ENCODE measurements around the gene SND1. TPM values are rescaled to one million over a fixed set of nuclear protein-coding genes. Genes with fewer than 3 reads are reported as not detected.

SND1 gene
- total RNA-seq, 6 experiments from 2014 or later, result 217 to 259 (median 247) TPM

GRCh38 chr7:128022631-128023532, 370.9 kb downstream of the SND1 start:
- peak overlapping the region; percentile 67 for H3K4me3 Mint-ChIP-seq
- H3K27me3 Mint-ChIP-seq (ENCODE audit: insufficient read depth), result peaks cover 2% of the 10 kb centered on the region; the same call in 1 of the 2 replicates
- TF ChIP-seq CTCF (IDR thresholded peaks at IDR 0.05), result no peak
- H3K9me3 Mint-ChIP-seq, result no peaks in the 10 kb centered on the region
- H3K4me1 Mint-ChIP-seq (ENCODE audit: low read depth), result peaks cover 71% of the 10 kb centered on the region
- DNase-seq, result peak; percentile 72
- H3K27ac Mint-ChIP-seq, result peak overlapping the region; percentile 94
- no peaks in the 10 kb centered on the region; the same call in 1 of the 2 replicates for H3K36me3 Mint-ChIP-seq (ENCODE audit: low read depth)

- H3K27me3 Mint-ChIP-seq (ENCODE audit: insufficient read depth), result peaks cover 2% of the 10 kb centered on the region; the same call in 1 of the 2 replicates
- H3K27ac Mint-ChIP-seq, result peak overlapping the region; percentile 94; the same call in 1 of the 2 replicates
- DNase-seq, result no peak
- H3K36me3 Mint-ChIP-seq (ENCODE audit: low read depth), result peaks cover 8% of the 10 kb centered on the region
- no peaks in the 10 kb centered on the region for H3K9me3 Mint-ChIP-seq
- no peak overlapping the region for H3K4me3 Mint-ChIP-seq
- no peak for TF ChIP-seq CTCF (IDR thresholded peaks at IDR 0.05)
- peaks cover 79% of the 10 kb centered on the region for H3K4me1 Mint-ChIP-seq (ENCODE audit: low read depth)
Measured at GRCh38 chr7:128024151-128024550, 372.2 kb downstream of the SND1 start.

- TF ChIP-seq CTCF (IDR thresholded peaks at IDR 0.05), result no peak
- Mint-ChIP-seq H3K27ac (peak overlapping the region; percentile 70), H3K36me3 (ENCODE audit: low read depth) (peaks cover 10% of the 10 kb centered on the region), H3K9me3 (no peaks in the 10 kb centered on the region), H3K27me3 (ENCODE audit: insufficient read depth) (peaks cover 2% of the 10 kb centered on the region; the same call in 1 of the 2 replicates), H3K4me1 (ENCODE audit: low read depth) (peaks cover 78% of the 10 kb centered on the region), H3K4me3 (no peak overlapping the region)
- peak; percentile 62 for DNase-seq
Measured at GRCh38 chr7:128025380-128025779, 373.4 kb downstream of the SND1 start.

- Mint-ChIP-seq H3K4me1 (ENCODE audit: low read depth) (peaks cover 77% of the 10 kb centered on the region), H3K36me3 (ENCODE audit: low read depth) (peaks cover 10% of the 10 kb centered on the region), H3K27ac (peak overlapping the region; percentile 70)
Measured at GRCh38 chr7:128025819-128026218, 373.8 kb downstream of the SND1 start.

GRCh38 chr7:128026551-128026950, 374.6 kb downstream of the SND1 start:
- H3K4me1 Mint-ChIP-seq (ENCODE audit: low read depth), result peaks cover 70% of the 10 kb centered on the region
- DNase-seq, result no peak

More at GRCh38 chr7:128025819-128026218, 373.8 kb downstream of the SND1 start:
- no peak for TF ChIP-seq CTCF (IDR thresholded peaks at IDR 0.05)
- Mint-ChIP-seq H3K27me3 (ENCODE audit: insufficient read depth) (peaks cover 2% of the 10 kb centered on the region; the same call in 1 of the 2 replicates), H3K9me3 (no peaks in the 10 kb centered on the region), H3K4me3 (no peak overlapping the region)
- DNase-seq, result no peak

More at GRCh38 chr7:128026551-128026950, 374.6 kb downstream of the SND1 start:
- peak overlapping the region; percentile 70; the same call in 1 of the 2 replicates for H3K27ac Mint-ChIP-seq
- peaks cover 10% of the 10 kb centered on the region for H3K36me3 Mint-ChIP-seq (ENCODE audit: low read depth)
- H3K4me3 Mint-ChIP-seq, result no peak overlapping the region
- no peaks in the 10 kb centered on the region for H3K9me3 Mint-ChIP-seq
- TF ChIP-seq CTCF (IDR thresholded peaks at IDR 0.05), result no peak
- peaks cover 2% of the 10 kb centered on the region; the same call in 1 of the 2 replicates for H3K27me3 Mint-ChIP-seq (ENCODE audit: insufficient read depth)
